GM20431 (cell line): ENCODE data around the gene ELK1.
"Not testable (repeated sequence)": the region's sequence is repeated elsewhere in the genome, so short reads cannot be mapped to it uniquely, and the experiment has no call there.

Experiments used
- in situ Hi-C: fragments of 300-500 bp; cut with MseI, MboI; formaldehyde crosslinking; loops from one replicate; pipeline ENCODE4 v1.15.0; 2020; ENCODE audit warnings: low sequenced_read_pairs; ENCODE audit not compliant: unreplicated experiment

The ELK1 gene, protein sequence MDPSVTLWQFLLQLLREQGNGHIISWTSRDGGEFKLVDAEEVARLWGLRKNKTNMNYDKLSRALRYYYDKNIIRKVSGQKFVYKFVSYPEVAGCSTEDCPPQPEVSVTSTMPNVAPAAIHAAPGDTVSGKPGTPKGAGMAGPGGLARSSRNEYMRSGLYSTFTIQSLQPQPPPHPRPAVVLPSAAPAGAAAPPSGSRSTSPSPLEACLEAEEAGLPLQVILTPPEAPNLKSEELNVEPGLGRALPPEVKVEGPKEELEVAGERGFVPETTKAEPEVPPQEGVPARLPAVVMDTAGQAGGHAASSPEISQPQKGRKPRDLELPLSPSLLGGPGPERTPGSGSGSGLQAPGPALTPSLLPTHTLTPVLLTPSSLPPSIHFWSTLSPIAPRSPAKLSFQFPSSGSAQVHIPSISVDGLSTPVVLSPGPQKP

DNA sequence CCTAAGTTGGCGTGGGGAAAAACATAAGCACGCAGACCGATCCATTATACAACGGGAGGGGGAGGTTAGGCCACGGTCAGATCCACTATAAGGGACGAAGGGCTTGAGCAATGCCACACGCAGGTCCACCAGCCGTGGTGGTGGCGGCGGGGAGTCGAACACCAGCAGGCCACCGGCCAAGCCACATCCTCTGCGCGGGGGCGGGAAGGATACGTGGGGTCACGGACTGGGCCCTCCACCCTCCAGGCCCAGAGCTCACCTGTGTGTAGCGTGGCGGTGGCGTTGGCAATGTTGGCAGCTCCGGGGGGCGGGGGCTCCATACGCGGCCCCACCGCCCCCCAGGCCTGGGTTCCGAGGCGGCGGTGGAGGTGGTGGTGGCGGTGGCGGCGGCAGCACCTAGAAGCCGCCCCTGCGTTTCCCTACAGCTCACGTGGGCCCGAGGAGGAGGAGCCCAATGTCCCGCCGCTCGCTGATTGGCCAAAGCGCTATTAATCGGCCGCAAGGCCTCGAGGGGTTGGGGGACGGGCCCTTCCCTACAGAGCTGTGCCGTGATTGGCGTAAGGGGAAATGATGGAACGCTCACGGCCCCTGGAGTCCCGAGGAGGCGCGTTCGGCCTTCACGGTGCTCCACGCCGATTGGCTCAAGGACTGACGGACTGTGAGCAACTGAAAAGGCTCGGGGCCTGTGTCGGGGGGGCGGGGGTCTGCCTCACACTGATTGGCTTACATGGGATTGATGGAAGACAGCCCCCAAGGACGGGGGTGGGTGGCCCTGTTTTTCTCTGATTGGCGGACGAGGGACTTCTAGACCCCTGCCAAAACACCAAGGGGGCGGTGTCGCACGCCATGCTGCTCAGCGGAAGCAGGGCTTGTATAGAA lies at the start of gene ELK1:
TSS of gene ELK1 (minus strand) at position 400 of the 879 bp plus-strand sequence. CDS start 9,122 bp downstream, outside the sequence.
- in situ Hi-C loops, result no loop called here

DNA sequence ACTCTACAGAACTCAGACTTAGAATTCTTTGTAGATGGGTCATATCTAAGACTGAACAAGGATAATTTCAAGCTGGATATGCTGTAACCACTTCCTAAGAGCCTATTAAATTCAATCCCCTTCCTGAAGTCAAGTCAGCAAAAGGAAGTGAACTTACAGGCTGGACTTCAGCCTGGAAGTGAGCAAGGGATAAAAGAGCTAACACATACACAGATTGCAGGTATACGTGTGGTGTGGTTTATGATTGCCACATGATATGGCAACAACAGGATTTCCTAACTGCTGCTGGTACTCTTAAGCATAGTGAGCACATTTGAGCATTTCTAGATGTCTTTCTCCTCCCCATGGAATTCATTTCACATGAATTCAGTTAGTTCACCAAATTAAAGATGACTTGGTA lies 46.8 kb upstream of the ELK1 start:
- in situ Hi-C loops, result no loop called here

DNA sequence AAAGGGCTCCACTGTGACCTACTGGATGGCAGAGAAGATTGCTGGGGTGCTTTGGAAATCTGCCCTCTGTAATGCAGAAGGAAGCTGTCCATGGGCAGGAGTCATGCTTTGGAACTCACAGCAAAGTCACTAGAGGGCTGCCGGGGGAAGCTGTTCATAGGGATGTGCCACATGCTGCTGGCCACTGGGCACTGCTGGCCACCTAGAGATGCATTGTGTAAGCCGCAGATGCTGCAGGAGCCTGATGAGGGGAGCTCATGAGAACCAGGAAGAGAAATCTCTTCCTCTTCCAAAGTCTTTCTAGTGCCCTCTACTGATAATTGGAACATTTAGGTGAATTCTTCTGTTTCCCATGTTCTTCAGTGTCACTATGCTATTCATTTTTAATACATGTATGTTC lies 39.8 kb upstream of the ELK1 start:
- in situ Hi-C loops, result no loop called here

DNA sequence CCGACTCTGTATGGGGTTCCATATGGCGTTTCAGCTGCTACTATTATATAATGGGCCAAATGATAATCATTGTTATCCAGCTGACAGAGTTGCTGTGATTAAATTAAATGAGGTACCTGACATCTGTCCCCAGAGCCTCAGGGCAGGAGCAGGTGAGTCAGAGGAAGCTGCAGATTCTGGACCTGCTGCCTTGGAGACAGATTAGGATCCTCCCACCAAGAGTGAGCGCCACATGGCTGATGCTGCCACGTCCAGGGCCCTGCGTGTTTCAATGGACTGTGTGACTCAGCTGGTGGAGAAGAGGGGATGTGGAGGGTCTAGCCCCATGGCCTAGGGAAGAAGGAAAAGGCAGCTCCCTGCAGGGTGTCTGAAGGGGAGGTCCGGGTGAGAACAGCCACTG lies 36.9 kb upstream of the ELK1 start:
- in situ Hi-C loops, result no loop called here

DNA sequence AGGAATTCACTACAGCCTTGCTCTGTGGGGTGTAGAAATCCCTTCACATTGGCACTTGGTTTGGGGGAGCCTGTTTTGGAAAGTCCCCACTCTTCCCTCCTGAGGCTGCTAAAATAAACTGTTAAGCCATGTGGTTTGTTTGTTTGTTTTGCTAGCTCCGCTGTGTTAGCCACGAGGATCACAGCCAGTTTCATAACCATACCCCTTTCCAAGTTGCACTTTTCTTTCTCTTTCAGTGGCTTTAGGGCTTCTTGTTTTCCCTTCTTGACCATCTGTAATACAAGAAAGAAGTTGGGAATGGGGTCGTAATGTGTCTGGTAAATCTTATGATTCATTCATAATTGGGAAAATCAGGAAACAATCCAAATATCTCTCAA lies 33.5 kb upstream of the ELK1 start:
- in situ Hi-C loops, result no loop called here

DNA sequence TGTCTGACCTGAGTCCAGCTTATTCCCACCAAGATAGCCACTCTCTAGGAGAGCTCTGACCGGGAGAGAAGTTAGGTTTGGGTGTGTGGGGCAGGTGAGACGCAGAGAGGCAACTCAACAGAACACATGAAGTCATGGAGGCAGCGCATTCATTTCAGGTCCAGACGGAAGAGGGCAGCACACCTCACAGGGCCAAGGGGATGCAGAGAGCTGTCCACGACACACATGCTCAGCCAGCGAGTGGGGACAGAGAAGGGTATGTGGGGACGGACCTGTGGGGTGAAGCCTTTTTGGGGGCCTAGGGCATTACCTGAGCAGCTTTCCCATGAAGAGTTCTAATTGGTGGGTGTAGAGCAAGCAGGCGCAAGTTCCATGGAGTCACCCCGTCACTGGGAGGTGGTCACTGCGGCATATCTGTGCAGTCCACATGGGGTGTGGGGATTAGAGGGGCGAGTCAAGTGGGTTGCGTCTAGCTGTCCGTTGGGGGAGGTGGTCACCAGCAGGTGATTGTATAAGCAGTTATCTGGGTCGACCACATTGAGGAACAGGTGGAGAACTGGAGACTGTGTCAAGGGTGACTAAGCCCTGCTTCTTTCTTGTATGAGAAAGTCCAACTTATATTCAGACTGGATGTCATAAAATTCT lies 32.9 kb upstream of the ELK1 start:
- in situ Hi-C loops, result no loop called here

DNA sequence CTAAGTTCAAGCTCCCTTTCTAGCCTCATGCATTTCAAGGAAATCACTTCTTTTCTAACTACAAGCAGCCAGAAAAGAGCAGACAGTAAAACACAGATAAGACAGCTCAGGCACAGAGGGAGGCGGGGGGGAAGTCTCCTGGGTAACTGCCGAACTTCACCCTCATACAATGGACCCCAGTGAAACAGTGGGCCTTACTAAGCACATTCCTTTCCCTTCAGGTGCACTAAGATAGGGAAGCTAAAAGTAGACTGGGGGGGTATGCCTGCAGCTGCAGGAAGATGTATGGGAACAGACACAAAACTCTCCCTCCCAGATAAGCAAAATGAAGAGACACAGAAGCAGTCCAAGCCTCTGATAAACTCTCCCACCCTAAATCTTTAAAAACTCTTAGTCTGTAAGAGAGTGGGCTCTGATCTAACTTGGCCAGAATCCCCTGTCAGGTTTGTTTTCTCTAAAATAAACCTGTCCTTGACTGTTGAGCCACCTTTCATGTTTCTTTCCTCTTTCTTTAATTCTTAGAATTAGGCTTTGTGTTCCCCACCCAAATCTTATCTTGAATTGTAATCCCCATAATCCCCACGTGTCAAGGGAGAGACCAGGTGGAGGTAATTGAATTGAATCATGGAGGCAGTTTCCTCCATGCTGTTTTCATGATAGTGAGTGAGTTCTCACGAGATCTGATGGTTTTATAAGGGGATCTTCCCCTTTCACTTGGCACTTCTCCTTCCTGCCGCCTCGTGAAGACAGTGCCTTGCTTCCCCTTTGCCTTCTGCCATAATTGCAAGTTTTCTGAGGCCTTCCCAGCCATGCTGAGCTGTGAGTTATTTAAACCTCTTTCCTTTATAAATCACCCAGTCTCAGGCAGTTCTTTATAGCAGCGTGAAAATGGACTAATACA lies 25.8 kb upstream of the ELK1 start:
- in situ Hi-C loops, result not testable (repeated sequence)

DNA sequence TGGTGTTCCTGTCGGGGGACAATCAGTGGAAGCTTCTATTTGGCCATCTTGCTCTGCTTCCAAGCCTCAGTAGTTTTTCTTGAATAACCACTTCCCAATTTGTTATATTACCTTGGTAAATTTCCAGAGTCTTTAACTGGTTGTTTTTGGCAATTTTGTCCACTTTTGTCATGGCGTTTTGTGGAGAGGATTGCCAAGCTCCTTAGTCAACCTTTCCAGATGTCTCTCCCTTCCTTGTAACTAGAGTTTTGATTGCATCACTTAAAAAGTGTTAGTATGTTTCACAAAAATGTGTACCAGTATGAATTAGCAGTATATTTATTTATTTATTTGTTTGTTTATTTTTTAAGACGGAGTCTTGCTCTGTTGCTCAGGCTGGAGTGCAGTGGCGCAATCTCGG lies 24.4 kb upstream of the ELK1 start:
- in situ Hi-C loops, result no loop called here

DNA sequence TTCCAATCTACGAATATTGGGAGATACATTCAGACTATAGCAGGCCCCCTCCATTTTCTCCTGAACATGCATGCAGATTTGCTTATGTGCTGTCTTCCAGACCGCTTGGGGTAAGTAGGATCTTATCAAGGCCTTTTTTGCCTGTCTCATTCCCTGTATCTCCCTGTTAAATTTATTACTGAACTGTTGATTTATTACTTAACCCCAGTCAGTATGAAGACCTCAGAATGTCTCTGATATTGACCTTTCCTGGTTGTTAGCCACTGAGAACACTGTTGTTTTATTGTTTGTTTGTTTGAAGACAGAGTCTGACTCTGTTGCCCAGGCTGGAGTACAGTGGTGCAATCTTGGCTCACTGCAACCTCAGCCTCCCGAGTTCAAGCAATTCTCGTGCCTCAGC lies 15.4 kb upstream of the ELK1 start:
- in situ Hi-C loops, result not testable (repeated sequence)

DNA sequence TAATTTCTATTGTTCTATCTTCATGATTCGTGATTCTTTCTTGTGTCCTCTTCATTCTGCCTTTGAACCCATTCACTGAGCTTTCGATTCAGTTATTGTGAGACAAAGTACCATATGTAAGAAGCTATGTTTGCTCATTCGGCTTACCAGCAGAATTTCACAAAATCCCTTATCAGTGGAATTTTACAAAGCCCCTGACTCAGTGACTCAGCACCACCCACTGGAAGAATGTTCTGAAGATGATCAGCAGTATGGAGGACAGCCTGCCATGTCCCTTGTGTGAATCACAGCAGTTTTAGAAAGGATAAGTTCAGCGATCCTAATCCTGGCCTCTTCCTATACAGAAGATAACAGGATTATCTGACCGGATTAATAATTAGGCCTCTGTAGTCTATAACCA lies 14.4 kb upstream of the ELK1 start:
- in situ Hi-C loops, result no loop called here

DNA sequence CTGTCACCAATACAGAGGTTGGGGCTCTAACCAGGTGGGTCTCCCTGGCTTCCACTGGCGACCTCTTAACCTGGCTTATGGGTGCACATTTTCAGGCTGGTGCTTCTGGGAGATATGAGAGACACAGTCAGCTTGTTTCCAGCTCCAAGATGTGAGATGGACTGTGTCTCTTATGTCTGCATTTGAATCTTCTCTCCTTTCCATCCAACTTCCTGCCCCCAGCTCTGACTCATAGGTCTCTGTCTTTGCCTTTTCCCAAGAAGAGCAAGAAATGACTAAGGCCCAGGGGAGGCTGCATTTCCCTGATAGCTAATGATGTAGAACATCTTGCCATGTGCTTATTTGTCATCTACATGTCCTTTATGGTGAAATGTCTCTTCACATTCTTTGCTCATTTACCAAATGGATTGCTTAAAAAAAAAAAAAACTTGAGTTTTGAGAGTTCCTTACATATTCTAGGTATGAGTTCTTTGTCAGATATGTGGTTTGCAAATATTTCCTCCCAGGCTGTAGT lies 11.8 kb upstream of the ELK1 start:
- in situ Hi-C loops, result no loop called here

DNA sequence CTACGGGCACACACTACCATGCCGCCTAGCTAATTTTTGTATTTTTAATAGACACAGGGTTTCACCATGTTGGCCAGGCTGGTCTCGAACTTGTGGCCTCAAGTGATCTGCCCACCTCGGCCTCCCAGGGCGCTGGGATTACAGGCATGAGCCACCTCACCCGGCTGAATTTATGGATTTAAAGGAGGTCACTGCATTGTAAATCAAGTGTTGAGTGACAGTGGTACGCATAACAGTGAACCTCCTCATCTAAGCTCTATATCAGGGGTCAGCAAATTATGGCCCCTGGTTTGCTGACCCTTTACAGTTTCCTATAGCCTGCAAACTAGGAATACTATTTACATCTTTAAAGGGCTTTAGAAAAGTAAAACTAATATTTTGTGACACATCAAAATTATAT lies 11.2 kb upstream of the ELK1 start:
- in situ Hi-C loops, result no loop called here

DNA sequence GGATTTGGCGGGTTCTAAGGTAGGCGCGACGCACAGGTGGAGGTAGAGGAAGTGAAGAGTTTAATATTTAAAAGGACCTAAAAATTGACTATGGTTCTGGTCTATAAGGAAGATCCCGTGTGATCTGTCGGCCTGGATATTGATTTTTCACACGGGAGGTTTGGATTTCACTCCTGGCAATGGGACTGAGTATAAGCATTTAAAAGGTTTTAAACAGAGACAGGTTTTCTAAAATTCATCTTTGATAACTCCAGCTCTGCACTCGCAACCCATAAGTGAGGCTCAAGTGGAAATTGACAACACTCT lies 9.0 kb upstream of the ELK1 start:
- in situ Hi-C loops, result no loop called here

DNA sequence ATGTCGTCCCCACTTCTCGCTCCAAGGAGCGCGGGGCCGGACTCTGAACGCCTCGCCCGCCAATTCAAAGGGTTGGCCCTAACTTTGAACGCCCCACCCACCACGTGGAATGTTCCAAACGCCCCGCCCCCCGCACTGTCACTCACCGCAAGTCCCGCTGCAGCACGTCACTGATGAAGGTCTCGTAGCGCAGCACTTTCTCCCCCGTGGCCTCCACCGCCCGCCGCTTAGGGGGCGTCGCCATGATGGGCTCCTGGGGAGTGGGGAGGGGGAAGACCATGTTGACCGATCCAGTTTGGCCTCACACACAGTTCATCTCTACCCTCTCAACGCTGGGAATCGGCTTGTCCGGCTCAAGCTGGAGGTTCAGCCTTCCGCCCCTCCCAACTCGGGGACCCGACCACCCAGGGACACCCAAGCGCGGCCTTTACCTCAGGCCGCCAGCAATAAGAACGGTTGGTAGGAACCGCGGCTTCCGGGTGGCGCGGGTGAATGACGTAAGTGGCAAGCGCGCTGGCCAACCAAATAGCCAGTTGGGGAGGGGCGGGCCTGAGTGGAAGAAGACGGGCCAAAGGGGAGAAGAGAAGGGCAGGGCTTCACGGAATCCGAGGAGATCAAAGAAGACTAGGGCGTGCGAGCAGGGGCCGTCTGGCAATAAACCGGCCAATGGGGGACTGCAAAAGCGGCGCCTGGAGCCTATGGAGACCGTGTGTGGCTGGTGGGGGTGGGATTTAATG lies 8.5 kb upstream of the ELK1 start, which contains the start of gene UXT:
TSS of gene UXT (minus strand) at position 497 of the 737 bp plus-strand sequence. CDS start at position 244, 253 bp downstream.
- in situ Hi-C loops, result no loop called here

DNA sequence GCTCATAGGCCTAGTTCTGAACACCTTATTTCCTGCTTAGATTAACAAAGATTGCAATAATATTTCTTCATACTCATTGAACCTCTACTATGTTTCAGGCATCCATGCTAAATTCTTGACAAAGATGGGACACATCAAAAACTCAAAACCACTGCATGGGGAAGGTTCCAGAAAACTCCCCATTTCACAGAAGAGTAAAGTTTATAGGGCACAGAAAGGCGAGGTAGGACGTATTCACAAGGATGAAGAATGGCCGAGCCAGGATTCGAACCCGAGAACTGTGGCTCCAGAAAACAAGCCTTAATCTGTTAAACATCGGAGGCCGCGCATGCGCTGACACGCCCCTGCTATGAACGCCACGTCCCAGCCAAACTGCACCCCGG lies 7.9 kb upstream of the ELK1 start:
- in situ Hi-C loops, result no loop called here

DNA sequence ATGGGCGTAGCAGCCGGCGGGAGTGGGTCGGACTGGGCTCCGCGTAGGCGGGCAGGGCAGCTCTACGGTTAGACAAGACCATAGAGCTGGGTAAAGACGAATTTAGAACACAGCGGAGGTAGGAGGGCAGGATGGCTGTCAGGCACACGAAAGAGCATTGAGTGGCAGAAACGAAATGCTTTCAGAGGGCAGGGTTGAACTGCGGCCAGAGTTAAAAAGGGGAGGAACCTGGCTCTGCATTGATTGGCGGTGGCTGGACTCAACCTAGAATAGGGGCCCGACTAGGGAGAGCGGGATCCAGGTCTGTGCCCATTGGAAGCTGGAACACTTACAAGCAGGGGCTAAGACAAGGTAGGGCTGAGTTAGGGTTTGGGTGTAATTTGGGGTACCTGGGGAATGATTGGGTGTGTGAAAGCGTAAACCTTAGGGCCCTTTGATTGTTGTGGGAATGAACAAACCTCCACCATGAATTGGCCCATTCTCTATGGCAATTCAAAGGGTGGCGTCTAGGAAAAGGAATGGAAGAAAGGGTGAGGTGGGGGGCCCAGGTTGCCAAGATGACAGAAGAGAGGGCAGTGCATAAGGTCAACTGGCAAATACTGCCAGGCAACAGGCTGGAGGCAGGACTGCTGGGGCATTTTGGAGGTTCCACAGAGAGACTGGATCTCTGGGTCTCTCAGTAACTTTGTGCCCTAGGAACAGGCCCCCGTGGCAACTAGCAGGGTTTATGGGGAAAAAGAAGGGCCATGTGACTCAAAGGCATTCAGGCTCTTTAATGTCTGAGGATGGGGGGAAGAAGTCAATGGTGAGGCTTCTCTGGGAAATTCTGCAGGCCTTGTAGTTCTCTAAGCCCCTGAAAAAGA lies 911 bp upstream of the ELK1 start:
- in situ Hi-C loops, result no loop called here

DNA sequence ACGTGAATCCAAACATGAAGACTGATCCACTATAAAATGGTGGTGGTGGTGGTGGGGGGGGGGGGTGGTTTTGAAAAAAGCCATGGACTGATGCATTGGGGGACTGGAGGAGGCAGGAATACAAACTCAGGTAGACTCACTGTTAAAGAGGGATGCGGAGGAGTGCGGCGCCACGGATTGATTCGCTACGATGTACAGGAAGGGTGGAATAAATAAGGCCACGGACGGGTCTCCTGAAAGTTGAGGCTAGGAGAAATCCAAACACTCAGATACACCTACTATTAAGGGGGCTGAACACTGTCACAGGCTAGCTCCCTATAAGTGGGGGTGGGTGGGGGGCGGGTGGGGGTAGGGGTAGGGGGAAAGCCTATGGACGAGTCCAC lies 591 bp downstream of the ELK1 start:
- in situ Hi-C loops, result no loop called here

DNA sequence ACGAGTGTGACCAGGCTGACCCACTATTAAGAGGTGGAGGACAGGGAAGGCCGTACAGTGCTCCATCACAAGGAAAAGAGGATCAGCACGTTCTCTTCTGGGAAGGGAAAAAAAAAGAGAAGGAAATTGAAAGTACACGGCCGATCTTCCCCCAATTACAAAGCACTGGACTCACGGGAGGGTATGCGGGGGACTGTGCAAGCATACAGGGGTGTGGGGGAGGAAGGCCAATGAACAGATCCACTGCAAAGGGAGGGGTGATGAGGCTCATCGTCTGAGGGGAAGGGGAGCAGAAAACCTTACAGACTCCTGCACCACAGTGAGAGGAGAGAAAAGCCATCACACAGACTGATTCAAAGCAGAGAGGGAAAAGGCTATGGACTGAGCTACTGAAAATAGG lies 1.1 kb downstream of the ELK1 start:
- in situ Hi-C loops, result no loop called here
